Activated CD4-positive, alpha-beta T cell treated with anti-CD3 and anti-CD28 coated beads, Interleukin-10, Interleukin-2, amounts not matched to agents 100 ng/mL and 50 ng/mL, durations not matched to agents 16 hours and 8 hours (primary cell): ENCODE measurements around the gene KATNBL1.
A peak's percentile ranks its signal among the peaks of the same experiment; 100 is the strongest.

Experiments
- DNase-seq: peaks from one replicate; pipeline ENCODE4 v3.0.0-alpha.2; 2020

The KATNBL1 gene, protein sequence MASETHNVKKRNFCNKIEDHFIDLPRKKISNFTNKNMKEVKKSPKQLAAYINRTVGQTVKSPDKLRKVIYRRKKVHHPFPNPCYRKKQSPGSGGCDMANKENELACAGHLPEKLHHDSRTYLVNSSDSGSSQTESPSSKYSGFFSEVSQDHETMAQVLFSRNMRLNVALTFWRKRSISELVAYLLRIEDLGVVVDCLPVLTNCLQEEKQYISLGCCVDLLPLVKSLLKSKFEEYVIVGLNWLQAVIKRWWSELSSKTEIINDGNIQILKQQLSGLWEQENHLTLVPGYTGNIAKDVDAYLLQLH

DNA sequence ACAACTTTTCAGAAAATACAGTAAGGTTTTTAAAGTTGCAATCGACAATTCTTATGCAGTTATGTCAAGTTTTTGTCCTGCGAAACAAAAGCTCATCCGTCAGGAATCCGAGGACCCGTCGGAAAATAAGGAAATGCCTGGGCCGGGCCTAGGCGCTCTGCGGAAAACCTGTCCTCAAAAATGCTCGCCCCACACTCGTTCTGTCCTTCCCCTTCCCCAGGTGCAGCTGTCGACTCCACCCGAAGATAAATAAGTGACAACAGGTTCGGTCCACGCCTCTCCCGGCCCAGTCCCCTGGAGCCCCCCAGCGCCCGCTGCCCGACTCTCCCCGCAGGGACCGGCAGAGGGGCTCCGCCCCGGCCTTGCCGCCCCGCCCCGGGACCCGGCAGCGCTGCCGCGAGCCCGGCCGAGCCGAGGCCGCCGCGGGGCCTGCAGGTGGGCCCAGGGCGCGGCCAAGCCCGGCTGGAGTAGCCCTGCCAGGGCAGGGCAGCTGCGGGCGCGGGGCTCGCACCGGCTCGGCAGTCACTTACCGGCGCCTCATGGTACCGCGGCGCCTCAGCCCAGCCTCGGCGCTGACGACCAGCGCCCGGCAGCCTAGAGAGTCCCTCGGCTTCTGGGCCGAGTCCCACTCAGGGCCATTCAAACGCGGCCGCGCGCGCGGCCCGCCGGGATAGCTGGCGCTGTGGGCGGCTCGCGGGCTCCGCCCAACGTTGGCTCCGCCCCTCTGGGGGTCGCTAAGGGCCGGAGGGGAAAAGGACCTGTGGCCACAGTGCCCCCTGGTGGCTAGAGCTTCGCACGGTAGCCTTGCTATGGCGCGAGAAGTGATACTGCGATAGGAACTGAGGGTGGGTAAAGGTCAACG is at the start of gene KATNBL1:
Gene KATNBL1 (minus strand): TSS at position 676 of the 862 bp plus-strand sequence. CDS start 46,420 bp downstream, outside the sequence.
- DNase-seq, result peak; percentile 99

DNA sequence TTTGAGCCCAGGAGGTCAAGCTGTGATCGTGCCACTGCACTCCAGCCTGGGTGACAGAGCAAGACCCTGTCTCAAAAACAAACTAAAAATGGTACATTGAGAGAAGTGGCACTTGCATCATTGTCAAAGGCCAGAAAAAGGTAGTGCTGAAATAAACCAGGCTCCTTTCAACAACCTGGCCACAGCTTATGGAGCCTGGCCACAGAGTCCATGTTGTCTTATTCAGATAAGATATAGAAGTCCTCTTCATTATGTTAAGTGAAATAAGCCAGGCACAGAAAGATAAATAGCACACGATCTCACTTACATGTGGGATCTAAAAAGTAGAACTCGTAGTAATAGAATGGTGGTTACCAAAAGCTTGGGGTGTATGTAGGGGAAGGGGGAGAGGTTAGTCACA is 49.7 kb upstream of the KATNBL1 start:
- no peak for DNase-seq

DNA sequence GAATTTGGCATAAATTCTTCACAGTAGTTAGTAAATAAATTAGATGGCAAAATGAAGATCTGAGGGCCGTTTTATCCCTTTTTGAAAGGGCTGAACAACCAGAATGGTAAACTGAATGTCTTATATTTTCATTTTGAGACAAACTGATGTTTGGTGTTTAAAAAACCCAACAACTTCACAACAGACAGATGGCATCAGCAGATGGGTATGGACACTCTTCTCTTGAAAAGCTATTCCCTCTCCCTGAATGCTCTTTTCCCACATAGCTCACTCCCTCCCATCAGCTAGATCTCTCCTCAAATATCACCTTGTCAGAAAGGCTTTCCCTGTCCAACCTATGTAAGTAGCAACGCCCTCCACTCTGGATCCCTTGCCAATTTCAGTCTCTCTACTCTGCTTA is 48.3 kb upstream of the KATNBL1 start:
- DNase-seq, result no peak

DNA sequence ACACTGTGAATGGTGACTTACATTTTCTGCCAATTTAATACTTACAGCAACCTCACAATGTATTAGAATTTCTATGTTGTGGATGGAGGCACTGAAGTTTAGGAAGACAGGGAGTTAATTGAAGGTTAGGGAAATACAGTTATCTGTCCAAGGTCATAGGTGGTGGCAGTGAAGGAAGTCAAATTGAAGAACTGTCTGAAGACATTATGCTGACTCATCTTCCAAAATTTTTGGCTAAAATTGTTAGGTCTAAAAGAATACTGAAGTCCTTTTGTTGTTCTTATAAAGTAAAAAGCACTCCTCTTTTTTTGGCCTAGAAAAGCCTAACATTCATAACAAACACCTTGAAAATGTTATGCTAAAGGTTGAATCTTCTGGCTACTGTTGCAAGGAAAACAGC is 42.6 kb upstream of the KATNBL1 start:
- DNase-seq, result no peak

DNA sequence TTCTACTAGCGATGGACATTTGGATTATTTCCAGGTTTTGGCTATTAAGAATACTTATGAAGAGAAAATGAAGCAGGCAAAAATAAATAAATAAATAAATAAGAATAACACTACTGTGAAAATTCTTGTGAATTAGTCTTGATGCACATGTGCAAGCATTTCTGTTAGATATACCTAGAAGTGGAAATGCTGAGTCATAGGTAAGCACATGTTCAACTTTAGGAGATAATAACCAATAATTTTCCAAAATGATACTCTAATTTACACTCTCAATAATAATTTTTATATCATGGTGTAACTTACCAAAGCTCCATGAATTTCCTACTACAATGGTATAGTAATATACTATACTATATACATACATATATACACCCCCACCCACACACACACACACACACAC is 38.3 kb upstream of the KATNBL1 start:
- no peak for DNase-seq

DNA sequence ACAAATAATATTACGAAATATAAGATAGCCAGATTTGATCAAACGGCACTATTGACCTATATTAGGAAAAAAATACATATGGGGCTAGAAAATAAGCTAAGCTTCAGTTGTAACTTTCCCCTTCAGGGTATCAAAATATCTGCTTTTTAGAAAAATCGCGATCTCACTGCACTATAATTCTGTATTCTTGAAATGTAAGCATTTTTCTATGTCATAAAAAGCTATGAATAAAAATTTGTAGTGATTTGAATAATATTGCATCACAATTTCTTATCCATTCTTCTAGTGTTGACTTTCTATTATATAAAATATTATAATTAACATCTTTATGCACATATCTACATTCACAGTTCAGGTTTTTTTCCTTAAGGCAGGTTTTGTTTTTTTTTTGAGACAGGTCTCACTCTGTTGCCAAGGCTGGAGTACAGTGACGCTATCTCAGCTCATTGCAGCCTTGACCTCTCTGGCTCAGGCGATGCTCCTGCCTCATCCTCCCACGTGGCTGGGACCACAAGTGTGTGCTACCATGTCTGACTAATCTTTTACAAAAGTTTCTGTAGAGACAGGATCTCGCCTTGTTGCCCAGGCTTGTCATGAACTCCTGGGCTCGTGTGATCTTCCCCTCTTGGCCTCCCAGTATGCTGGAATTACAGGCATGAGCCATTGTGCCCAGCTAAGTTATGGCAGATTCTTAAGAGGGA is 36.5 kb upstream of the KATNBL1 start:
- no peak for DNase-seq

DNA sequence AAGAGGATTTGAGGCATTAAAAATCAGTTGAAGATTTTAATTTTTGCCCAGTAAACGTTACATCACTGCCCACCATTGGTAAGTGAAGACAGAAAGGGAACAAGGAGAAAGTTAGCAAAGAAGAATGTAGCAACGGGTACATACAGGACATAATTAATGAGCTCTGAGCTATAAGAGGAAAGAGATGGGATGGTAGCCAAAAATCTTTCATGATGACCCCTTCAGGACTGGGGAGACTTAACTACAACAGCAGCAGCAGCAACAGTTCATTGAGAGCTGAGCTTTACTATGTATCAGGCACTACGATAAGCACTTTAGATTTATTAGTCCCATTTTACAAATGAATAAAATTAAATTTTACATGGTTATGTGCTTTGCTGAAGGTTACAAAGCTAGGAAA is 33.3 kb upstream of the KATNBL1 start:
- DNase-seq, result no peak

DNA sequence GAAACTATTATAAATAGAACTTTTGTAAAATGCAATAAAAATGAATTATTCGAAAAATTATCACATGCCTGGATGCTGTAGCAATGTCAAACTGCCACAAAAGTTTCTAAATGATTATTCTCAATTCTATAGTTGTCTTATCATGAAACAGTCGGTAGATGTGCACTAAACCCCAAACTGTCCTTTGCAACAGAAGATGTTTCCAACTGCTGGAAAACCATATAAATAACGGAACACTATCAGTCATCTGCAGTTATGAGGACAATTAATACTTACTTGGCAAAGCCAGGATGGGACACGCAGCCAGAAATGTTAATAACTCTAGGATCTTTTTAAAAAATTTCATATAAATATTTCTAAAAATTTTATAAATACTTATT is 32.4 kb upstream of the KATNBL1 start:
- peak; percentile 19 for DNase-seq

DNA sequence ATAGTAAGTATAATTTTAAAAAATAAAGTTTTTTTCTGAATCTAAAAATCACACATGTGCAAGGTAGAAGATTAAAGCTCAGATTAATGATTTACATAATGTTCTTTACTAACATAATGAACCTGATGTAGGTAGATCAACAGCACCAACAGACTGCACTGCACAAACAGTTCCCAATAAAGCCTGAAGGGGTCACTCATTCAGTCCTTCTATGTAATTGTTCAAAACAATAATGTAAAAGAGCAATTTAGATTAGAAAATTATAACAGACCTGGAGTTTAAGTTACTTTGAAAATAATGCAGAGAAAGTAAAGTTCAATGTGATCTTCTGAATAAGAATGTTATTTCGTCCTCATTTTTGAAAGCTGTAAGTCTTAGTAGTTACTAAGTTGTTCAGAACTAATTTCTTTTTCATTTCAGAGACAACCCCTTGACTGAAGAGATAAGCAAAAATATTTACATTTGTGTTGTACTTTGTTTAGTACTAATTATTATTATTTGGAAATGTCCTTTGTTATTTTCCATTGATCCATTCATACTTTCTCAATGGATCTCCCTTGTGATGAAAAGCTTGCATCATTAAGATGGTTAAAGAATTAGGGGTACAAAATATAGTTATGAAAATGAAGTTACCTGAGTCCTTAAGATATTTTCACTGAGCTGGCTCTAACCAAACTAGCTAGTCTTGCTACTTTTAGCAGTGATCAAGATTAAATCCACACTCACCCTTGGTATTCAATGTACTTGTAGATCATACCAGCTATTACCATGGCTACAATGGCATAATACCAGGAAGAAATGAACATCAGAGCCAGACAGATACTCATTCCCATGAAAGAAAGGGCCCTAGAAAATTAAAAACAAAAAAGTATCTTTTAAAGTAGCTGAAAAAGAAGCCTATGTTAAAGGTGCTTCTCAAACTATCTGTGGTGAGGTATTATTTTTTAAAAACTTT is 31.8 kb upstream of the KATNBL1 start:
- peak; percentile 60 for DNase-seq

DNA sequence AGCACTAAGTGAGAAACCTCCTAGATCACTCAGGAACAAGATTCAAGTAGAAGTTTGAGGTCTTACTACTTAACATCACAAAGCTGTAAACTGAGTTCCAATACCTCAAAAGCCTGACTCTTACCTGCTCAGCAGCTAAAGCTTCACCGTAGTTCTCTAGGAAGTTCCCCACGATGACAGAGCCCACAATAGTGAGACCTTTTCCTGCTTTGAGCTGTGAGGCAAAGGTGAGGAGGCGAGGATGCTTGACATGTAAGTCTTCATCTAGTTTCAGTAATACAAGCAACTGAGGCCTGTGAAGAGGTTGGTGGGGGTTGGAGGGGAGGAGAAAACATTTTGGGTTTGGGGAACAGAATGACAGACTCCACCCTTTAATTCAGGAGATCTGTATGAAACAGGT is 30.6 kb upstream of the KATNBL1 start:
- DNase-seq, result peak; percentile 43

DNA sequence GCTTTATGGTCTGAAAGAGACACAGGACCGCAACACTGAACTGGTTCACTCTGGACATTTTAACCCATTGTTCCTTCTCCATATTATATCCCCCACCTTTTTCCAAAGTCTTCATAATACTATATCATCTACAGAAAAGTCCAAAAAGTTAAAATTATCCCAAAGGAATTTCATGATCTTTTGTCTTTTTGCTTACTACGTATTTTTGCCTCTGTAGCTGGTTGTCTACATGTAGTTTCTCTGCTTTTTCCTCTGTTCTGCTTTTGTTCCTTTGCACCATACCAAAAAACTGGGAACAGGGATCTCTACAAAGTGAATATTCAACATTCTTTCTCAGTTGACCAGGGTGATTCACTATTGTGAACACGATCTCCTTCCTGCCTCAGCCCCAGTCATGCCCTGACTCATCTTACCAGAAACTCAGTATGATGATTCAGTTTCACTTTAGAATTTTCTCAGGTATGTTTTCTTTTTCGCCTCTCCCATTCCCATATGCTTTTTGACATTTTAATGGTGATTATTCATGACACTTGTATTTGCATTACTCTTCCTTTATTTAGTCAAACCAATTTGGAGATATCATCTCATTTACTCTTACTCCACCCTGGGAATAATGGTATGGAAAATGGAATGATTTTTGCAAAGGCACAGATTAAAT is 29.4 kb upstream of the KATNBL1 start:
- DNase-seq, result peak; percentile 80

DNA sequence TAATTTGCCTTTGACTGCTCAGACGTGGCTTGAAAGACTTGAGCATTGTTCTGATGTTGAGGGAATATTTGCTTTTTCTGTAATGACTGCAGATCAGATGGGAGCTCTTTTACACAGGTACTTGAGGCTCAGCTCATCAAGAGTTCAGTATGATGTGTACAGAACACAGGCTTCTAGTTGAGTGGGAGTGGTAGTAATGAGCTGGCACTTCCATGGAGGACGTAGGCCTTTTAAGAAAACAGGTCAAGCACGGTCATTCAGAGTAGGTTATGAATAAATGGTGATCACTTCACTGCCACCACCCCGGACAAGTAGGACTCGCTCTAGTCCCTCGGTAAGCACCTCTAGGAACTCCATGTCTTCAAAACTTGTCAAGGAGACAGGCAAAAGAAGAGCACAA is 23.7 kb upstream of the KATNBL1 start:
- DNase-seq, result no peak

DNA sequence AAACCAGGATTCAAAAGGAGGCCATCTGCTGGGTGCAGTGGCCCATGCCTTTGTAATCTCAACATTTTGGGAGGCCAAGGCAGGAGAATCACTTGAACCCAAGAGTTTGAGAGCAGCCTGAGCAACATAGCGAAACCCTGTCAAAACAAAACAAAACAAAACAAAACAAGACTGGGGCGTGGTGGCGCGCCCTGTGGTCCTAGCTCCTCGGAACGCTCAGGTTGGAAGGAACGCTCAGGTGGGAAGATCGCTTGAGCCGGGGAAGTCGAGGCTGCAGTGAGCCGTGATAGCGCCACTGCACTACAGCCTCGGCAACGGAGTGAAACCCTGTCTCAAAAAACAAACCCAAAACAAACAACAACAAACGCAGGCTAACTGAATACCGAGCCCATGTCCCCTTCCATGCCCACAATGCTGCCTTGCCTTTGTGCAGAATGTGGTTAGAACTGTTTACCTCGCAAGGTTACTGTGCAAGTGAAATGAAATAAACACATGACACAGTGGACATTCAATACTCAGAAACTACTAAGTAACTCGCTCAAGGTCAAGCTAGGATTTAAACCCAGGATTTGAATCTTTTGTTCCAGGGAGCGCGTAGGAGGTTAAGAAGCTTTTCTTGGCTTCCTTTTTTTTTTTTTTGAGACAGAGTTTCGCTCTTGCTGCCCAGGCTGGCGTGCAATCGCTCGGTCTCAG is 14.2 kb upstream of the KATNBL1 start:
- DNase-seq, result no peak

DNA sequence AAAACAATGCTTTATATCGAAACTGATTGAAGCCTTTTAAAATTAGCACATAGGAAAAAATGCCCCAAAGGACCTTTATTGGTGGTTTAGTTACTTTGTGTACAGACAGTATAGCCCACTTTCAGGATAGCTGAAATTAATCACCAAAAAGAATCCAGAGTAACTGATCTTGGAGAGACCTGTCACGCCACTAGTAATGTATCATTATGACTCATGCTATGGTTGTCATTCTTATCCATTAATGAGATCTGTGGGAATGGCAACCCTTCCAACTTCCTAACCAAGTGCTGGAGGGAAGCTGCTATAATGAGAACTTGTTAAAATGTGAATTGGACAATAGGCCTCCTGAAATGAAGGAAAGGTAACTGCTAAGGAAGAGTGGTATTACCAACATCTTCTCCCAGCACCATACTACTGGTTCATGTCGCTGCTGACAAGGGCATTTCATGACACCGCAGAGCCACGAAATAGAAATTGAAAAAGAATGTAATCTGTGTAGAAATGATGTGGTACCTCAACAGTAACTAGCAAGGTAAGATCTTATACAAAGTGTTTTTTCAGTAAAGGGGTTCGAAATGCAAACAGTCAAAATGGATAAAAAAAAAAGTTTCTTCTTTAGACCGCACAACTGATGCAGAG is 7.8 kb upstream of the KATNBL1 start:
- peak; percentile 43 for DNase-seq

DNA sequence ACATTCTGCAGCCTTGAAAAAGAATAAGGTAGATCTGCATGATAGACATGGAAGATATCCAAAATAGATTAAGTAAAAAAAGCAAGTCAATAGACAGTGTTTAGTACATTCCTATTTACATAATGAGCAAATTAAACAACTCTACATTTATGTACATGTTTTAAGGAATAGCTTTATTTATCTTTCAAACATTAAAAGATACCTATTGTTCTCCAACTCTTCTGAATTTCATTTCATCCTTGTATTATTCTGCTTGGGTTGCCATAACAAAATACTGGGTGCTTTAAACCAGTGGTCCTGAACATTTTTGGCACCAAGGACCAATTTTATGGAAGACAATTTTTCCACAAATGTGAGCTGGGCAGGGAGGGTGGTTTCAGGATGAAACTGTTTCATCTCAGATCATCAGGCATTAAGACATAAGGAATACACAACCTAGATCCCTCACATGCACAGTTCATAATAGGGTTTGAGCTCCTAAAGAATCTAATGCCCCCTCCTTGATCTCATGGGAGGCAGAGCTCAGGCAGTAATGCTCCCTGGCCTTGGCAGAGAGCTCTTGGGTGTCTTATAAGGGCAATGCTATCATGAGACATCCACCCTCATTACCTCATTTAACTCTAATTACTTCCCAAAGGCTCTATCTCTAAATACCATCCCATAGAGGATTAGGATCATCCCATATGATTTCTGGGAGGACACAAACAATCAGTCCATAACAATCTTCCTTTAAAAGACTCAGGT is 6.8 kb upstream of the KATNBL1 start:
- DNase-seq, result no peak

DNA sequence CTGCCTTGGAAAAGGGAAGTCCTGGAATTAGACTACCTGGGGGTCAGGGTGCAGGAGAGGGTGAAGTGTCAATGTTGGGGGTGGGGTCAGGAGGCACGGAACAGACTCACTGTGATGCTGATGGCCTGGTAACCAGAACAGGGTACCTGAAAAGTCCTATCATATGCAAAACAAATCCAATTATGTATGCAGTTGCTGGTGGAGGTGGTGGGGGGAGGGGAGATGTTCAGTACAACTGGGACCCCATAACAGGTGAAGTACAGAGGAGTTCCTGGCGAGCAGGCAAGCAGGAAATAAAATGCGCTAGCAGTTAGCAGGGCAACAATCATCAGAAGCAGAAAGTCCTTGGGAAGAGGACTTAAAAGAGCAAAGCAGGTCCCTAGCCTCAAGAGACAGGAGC is 4.2 kb upstream of the KATNBL1 start:
- no peak for DNase-seq

DNA sequence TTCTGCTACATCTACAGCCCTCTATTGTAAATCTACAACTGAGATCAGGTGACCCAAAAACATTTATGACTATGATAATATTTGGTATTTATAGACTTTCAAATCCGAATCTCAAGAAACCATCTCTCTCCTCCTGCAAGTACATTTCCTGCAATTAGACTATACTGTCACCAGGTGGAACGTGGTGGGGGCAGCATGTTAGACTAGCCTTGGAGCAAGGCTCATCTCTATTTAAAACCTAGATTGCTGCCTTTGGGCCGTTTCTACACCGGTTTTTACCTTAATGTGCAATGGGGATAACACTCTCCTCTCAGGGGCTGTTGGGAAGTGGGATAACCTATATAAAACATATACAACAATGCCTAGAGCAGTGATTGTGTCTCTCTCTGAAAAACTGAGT is 3.8 kb upstream of the KATNBL1 start:
- no peak for DNase-seq

DNA sequence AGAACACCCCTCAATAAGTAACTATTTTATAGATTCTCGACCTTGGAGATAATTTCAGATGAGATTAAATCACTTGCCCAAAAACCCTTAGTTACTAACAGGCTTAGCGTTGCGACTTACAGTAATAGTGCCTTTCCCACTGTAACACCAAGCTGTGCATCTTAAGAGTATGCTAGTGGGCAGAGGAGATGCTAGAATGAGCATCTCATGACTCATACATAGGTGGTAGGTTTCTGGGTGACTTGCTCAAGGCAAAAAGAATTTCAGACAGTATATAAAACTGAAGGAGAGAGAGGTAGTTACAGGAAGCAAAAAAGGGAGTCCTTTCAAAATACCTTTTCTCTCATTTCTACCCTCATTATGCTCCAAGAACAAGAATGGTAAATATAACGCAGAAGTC is 3.9 kb downstream of the KATNBL1 start:
- peak; percentile 53 for DNase-seq

DNA sequence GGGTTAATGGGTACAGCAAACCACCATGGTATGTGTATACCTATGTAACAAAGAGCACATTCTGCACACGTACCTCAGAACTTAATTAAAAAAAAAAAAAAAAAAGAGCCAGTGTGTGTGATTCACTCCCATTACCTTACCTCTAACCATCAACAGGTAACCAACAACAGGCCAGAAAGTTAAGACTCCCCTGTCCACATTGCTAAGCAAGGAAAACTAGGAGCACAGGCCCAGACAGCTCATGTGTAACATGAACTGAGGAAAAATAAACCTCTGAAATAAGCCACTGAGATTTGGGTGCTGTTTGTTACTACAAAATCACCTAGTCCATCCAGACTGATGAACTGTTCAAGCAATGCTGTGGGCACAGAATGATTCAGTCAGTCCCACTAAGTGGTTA is 6.0 kb downstream of the KATNBL1 start:
- no peak for DNase-seq

DNA sequence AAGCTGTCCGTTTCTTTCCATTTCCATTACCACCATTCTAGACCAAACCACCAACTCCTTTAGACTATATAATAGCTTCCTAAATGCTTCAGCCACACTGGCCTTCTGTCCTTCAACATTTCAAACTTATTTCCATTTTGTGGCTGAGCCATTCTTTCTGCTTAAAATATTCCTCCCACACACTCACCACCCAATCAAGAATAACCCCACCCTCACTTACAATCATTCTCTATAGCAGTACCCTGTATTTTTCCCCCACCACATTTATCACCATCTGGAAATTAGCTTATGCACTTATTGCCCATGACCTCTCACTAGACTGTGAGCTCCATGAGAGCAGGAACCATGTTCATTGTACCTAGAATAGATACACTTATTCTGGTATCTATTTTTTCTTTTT is 6.6 kb downstream of the KATNBL1 start:
- DNase-seq, result no peak
